Fibroblast of the aortic adventitia (primary cell): ENCODE data around the gene PTPA. TPM values are rescaled to one million over a fixed set of nuclear protein-coding genes. Genes with fewer than 3 reads are reported as not detected.

Source experiments
- DNase-seq: peaks from one replicate; pipeline ENCODE4 v3.0.0-alpha.2; 2010; ENCODE audit warnings: low read depth
- H3K4me3 ChIP-seq: 2 replicates; pipeline ENCODE4 v1.5.1; 2011; ENCODE audit warnings: low read depth, mild to moderate bottlenecking, control low read depth, low read length, moderate library complexity
- total RNA-seq: library from RNA; depleted of rRNA; stranded (reverse); fragments of >200 nt; gene quantifications from 2 replicates; pipeline ENCODE4 v1.2.3, GENCODE V29; 2012; ENCODE audit warnings: low replicate concordance
- TF ChIP-seq, protein P1 (sequence below): IDR thresholded peaks from 2 replicates; pipeline ENCODE4 v1.5.1; 2011; ENCODE audit warnings: mild to moderate bottlenecking, low read length, control low read depth, inconsistent platforms; ENCODE audit not compliant: insufficient read depth

The PTPA gene
- total RNA-seq, 1 donor = 91.5 TPM

DNA sequence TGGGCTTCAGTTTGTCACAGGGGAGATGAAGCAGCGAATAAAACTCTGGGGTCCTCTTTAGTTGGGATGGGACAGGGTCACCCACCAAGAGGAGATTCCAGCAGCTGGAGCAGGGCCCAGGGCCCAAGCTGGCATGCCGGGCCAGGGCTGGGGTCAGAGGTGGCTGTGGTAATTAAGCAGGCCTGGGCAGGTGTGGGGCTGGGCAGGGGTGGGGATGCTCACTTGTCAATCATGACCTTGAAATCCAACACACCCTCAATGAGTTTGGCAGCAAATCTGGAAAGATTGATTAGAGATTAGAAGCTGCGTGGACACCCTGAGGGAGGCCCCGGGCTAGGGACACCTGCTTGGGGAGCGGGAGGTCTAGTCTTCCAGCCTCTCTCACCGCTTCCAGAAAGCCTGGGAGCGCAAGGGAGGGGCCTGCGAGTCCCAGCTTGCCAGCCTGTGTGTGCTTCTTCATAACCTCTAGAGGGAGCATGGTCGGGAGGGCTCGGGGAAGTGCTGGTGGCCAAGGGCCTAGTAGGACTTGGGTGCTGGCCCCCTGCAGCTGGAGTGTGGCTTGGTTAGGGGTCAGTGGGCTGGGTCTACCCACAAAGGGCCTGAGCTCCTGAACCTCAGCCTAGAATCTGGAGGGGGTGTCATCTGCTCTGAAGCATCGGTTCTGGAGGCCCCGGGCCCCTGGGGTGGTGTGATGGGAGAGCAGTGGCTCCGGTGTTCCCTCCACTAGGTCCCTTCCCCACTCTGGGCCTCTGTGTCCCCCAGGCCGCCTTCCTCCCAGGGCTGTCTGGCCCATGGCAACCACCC, 8.2 kb upstream of the PTPA start:
- H3K4me3 ChIP-seq = no peak overlapping the region
- peak; percentile 34 for DNase-seq
- TF ChIP-seq, protein P1, sequence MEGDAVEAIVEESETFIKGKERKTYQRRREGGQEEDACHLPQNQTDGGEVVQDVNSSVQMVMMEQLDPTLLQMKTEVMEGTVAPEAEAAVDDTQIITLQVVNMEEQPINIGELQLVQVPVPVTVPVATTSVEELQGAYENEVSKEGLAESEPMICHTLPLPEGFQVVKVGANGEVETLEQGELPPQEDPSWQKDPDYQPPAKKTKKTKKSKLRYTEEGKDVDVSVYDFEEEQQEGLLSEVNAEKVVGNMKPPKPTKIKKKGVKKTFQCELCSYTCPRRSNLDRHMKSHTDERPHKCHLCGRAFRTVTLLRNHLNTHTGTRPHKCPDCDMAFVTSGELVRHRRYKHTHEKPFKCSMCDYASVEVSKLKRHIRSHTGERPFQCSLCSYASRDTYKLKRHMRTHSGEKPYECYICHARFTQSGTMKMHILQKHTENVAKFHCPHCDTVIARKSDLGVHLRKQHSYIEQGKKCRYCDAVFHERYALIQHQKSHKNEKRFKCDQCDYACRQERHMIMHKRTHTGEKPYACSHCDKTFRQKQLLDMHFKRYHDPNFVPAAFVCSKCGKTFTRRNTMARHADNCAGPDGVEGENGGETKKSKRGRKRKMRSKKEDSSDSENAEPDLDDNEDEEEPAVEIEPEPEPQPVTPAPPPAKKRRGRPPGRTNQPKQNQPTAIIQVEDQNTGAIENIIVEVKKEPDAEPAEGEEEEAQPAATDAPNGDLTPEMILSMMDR = peak; percentile 58

DNA sequence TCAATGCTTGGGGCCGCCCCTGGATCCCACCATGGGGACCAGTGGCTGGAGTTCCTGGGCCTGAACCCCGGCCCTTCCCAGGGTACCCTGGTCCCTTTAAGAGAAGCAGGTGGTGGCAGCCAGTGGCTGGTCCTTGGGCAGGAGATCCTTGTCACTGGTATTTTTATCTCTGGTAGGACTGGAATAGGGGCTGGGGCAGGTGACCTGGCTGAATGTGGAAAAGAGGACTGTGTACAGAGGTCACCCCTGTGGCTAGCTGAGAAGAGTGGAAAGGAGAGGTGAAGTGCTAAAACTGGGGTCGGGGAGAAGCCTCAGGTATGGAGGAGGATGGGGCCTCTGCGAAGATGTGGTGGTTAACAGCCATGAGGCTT, 7.6 kb upstream of the PTPA start:
- TF ChIP-seq, protein P1 = no peak
- H3K4me3 ChIP-seq = no peak overlapping the region
- DNase-seq = no peak

DNA sequence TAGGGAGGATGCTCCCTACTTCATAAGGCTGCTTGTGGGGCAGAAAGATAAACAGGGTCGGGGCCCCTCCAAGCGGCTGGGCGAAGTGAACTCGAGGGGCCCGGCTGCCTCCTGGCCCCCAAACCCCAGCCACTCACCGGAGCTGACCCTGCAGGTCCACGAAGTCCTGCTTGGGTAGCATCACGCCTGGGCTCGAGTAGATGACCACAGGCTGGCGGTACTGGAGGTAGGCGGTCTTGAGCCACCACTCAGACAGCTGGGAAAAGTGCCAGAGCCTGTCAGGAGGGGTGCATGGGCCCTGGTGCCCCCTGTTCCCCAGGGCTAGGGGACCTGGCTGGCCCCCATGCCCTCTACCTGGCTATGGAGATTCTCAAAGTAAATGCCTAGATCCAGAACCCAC, 7.2 kb upstream of the PTPA start:
- TF ChIP-seq, protein P1 = no peak
- DNase-seq = no peak
- H3K4me3 ChIP-seq = no peak overlapping the region

DNA sequence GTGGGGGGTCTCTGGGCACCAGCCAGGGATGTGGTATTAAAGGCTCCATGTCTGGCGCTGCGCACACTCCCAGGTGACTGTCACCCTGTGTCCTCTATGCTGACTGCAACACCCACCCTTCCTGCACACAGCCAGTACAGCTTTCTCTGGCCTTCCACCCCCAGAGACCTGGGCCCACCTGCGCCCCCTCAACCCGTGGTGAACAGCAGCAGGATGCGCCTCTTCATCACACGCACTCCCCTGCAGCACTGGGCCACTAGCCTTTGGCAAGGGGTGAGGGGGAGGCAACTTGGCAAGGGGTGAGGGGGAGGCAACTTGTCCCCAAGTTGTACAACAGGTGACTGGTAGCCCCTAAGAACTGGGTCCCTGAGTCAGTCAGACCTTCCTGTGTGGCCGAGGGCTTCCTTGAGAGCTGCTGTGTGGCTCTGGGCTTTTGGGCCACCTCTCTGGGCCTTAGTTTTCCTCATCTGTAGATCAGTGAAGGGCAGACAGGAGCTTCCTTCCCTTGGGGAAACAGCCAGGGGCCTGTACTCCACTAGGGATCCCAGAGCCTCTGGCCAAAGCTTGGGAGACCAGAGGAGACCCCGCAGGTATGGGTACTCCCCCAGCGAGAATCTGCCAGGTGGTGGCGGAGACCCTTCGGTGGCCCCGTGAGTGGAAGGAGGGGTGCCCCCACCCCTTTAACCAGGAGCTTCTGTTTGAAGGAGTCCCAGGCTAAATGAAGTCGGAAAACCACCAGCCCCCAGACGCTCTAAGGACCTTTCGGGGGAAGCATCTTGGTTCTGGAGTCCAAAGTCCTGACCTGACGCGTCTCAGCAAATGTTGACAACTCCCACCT, 5.1 kb upstream of the PTPA start:
- TF ChIP-seq, protein P1 = no peak
- no peak for DNase-seq

DNA sequence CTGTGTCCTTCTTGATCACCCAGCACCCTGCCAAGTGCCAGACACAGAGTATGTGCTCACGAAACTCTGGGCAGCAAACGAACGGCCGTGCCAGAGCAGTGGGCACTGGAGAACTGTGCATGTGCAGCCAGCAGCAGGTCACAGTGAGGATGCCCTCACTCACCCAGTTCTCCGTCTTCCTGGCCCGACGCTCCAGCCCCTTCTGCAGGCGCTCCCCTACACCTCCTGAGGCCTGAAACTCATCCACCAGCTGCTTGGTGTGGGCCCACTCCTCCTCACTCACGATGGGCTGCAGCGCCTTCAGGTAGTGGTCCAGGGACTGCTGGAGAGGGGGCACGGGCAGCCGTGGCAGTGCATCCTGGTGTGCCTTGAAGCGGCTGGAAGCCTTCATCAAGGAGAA, 3.6 kb upstream of the PTPA start:
- TF ChIP-seq, protein P1 = no peak
- no peak for DNase-seq
- H3K4me3 ChIP-seq = no peak overlapping the region

More for the DNA sequence above, 5.1 kb upstream of the PTPA start:
- H3K4me3 ChIP-seq = no peak overlapping the region

DNA sequence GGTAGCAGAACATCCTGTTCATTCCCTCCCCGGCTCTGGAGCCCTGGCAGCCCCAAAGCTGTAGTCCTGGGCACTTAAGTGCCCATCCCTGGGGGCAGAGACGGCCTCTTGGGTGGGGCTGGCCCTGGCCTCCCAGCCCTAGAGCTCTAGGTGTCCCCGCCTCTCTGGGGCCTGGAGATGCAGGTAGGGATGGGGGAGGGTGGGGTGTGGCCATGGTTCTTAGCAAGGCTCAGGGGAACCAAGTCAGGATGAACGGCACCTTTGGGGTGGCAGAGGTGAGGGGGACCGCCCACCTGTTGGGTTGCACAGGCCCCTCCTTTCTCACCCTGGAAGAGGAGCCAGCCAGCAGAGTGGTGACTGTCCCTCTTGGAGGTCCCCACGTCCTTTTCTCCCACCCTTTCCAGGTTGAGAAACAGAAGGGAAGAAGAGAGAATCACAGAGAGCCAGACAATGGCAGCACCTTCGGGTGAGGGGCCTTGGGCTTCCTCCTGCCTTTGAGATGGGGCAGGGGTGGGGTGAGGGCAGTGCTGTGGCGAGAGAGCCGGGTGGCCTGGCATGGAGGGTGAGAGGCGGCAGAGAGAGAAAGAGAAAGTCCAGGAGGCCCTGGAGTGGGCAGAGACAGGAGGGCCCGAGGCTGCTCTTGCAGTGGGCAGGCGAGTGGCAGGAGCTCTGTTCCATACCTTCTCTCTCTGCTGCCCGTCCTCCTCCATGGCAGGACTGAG, 3.0 kb upstream of the PTPA start:
- no peak for DNase-seq
- H3K4me3 ChIP-seq = no peak overlapping the region
- TF ChIP-seq, protein P1 = no peak
